GM10248 (cell line): ENCODE data around the gene ADNP.

Source experiments
- CTCF ChIA-PET: fragments of 300-600 bp; sonication (Branson Sonifier 250); formaldehyde crosslinking; extraction: SDS; loops from one replicate; lab custom pipeline; 2021; ENCODE audit warnings: antibody characterized with exemption; lab: Yijun Ruan, JAX
- POLR2A ChIA-PET: fragments of 350-650 bp; sonication (Branson Sonifier 250); formaldehyde crosslinking; extraction: SDS; loops from one replicate; lab custom pipeline; 2020; ENCODE audit warnings: antibody characterized with exemption; lab: Yijun Ruan, JAX
- DNase-seq: peaks from one replicate; pipeline ENCODE4 v3.0.0; 2012; ENCODE audit errors: extremely low spot score
- CTCF ChIP-seq: IDR thresholded peaks from 2 replicates; pipeline ENCODE4 v1.5.1; 2012; ENCODE audit warnings: mild to moderate bottlenecking, low read depth; ENCODE audit errors: extremely low read depth, missing control alignments, control extremely low read depth

Gene ADNP

GRCh38 chr20:50850721-50851286 is 80.4 kb downstream of the ADNP start:
- DNase-seq, result no peak
- no peak for TF ChIP-seq CTCF
- ChIA-PET CTCF (no interaction called here), POLR2A (no interaction called here)

- POLR2A ChIA-PET, result no interaction called here
- DNase-seq, result peak; percentile 58
- CTCF ChIA-PET, result interaction anchor here (0.9 to 1.8 kb wide), 5 partner anchors 17 to 143 kb away, joined by 3 to 7 read pairs (median 3); partner anchors contain the start of gene BCAS4
- TF ChIP-seq CTCF, result no peak
Observed at GRCh38 chr20:50848846-50849673, 82.2 kb downstream of the ADNP start.

GRCh38 chr20:50848341-50848808 is 82.9 kb downstream of the ADNP start:
- DNase-seq, result no peak
- TF ChIP-seq CTCF, result no peak
- CTCF ChIA-PET, result interaction anchor here (0.9 to 3.0 kb wide), 5 partner anchors 17 to 144 kb away, joined by 3 to 11 read pairs (median 5); partner anchors contain the start of genes ADNP and BCAS4
- POLR2A ChIA-PET, result no interaction called here

- TF ChIP-seq CTCF, result no peak
- POLR2A ChIA-PET, result no interaction called here
- CTCF ChIA-PET, result interaction anchor here (0.7 to 4.2 kb wide), 8 partner anchors 10 to 88 kb away, joined by 3 to 23 read pairs (median 3); partner anchors contain the start of genes ADNP and BCAS4
- no peak for DNase-seq
Observed at GRCh38 chr20:50845566-50846215, 85.5 kb downstream of the ADNP start.

- no peak for TF ChIP-seq CTCF
- DNase-seq, result peak; percentile 91
- ChIA-PET CTCF (interaction anchor here (0.7 to 4.2 kb wide), 5 partner anchors 8 to 90 kb away, joined by 3 to 23 read pairs (median 3); partner anchors contain the start of gene BCAS4), POLR2A (no interaction called here)
Observed at GRCh38 chr20:50844430-50845100, 86.7 kb downstream of the ADNP start.
